NK-92 treated with Interleukin-12 subunit alpha and Interleukin-12 subunit beta, amount 100 ng/mL, for 24 hours (cell line): Measurements from ENCODE around the gene TMEM217.

Experiments used
- DNase-seq: peaks from one replicate; lab custom pipeline; 2025; lab: John Stamatoyannopoulos, UW

The TMEM217 gene

GRCh38 chr6:37168811-37169495 lies 89.0 kb downstream of the TMEM217 start:
- DNase-seq = no peak

DNA sequence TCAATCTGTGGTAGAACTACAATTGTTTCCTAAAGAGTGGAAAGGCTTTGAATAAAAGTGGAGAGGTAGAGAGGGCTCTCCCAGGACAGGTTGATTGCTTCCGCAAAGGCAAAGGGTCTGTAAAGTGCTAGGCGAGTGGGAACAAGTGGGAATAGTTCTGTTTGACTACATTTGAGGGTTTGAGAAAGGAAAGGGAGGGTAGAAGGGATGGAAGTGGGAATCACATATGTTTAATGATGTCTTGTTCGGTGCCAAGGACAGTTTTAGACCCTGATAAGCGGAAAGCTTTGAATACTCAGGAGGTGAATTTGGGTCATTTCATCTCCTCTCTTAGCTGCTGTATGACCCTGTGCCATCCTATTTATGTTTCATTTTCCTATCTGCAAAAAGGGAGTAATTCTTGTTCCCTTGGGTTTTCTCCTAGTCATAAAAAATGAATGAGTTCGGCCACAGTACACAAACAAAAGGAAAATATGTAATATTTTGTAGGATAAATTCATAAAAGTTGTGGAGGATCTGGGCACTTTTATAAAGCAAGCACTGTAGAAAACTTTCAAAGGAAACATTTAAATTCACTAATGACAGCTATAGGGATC lies 89.7 kb downstream of the TMEM217 start:
- no peak for DNase-seq

GRCh38 chr6:37162740-37163139 lies 95.2 kb downstream of the TMEM217 start:
- DNase-seq = no peak
